AG08396 (cell line): ENCODE data around the gene MYOM1.
"Not testable (repeated sequence)": the region's sequence is repeated elsewhere in the genome, so short reads cannot be mapped to it uniquely, and the experiment has no call there.

ENCODE experiments used
- DNase-seq: peaks from one replicate; pipeline ENCODE4 v3.0.0; 2012; ENCODE audit warnings: low spot score, mixed read lengths

The MYOM1 gene

GRCh38 chr18:3027370-3027891, 192.3 kb downstream of the MYOM1 start:
- no peak for DNase-seq

- no peak for DNase-seq
These were observed 194.2 kb downstream of the MYOM1 start for GRCh38 chr18:3025544-3025943.

GRCh38 chr18:3023603-3024002, 196.2 kb downstream of the MYOM1 start:
- DNase-seq = not testable (repeated sequence)
